Endodermal cell (in vitro differentiated cells): Measurements from ENCODE around the gene SALL3. TPM values are rescaled to one million over a fixed set of nuclear protein-coding genes. Genes with fewer than 3 reads are reported as not detected.
A peak's percentile ranks its signal among the peaks of the same experiment; 100 is the strongest.

Experiments used
- DNase-seq: peaks from one replicate; pipeline ENCODE4 v3.0.0-alpha.2; 2017
- H3K27ac ChIP-seq: 2 replicates; pipeline ENCODE4 v1.5.1; 2013; ENCODE audit warnings: mild to moderate bottlenecking, low read depth, low read length, moderate library complexity
- H3K27me3 ChIP-seq: 2 replicates; pipeline ENCODE4 v1.6.1; 2013; ENCODE audit warnings: mild to moderate bottlenecking, low read length, moderate library complexity; ENCODE audit not compliant: insufficient read depth, control insufficient read depth, poor library complexity, severe bottlenecking
- H3K36me3 ChIP-seq: 2 replicates; pipeline ENCODE4 v1.7.0; 2013; ENCODE audit warnings: mild to moderate bottlenecking, low read length, moderate library complexity; ENCODE audit not compliant: control insufficient read depth, insufficient read depth
- H3K4me1 ChIP-seq: one replicate; pipeline ENCODE4 v1.7.0; 2013; ENCODE audit warnings: low read length; ENCODE audit not compliant: control insufficient read depth, insufficient read depth
- H3K4me3 ChIP-seq: 2 replicates; pipeline ENCODE4 v1.5.1; 2013; ENCODE audit warnings: mild to moderate bottlenecking, low read length, moderate library complexity
- H3K9ac ChIP-seq: 2 replicates; pipeline ENCODE4 v1.6.1; 2013; ENCODE audit warnings: mild to moderate bottlenecking, low read length, moderate library complexity; ENCODE audit not compliant: poor library complexity, severe bottlenecking; ENCODE audit errors: extremely low read depth
- H3K9me3 ChIP-seq: 2 replicates; pipeline ENCODE4 v1.6.1; 2013; ENCODE audit warnings: mild to moderate bottlenecking, low read length, moderate library complexity; ENCODE audit not compliant: control insufficient read depth
- H3K27ac Mint-ChIP-seq: 2 replicates; pipeline ENCODE4 v1.8.0; 2020; ENCODE audit warnings: mixed read lengths
- H3K27me3 Mint-ChIP-seq: 2 replicates; pipeline ENCODE4 v1.8.0; 2021; ENCODE audit warnings: mild to moderate bottlenecking, mixed read lengths; ENCODE audit not compliant: insufficient read depth
- H3K36me3 Mint-ChIP-seq: 2 replicates; pipeline ENCODE4 v1.8.0; 2020; ENCODE audit warnings: low read depth, mixed read lengths
- H3K4me1 Mint-ChIP-seq: 2 replicates; pipeline ENCODE4 v1.8.0; 2020; ENCODE audit warnings: mixed read lengths
- H3K4me3 Mint-ChIP-seq: 2 replicates; pipeline ENCODE4 v1.8.0; 2020; ENCODE audit warnings: mild to moderate bottlenecking, moderate library complexity, mixed read lengths
- H3K9me3 Mint-ChIP-seq: 2 replicates; pipeline ENCODE4 v1.8.0; 2020; ENCODE audit warnings: mild to moderate bottlenecking, mixed read lengths
- WGBS, 2 experiments: methylation state at CpG; one replicate each; pipeline versions ENCODE4 v1.1.5 to v1.1.7; 2013; ENCODE audit warnings: missing lambda C conversion rate in 2 of 2, mixed read lengths in 1 of 2; ENCODE audit not compliant: insufficient coverage in 1 of 2, insufficient read length in 1 of 2; 5-methylcytosine and 5-hydroxymethylcytosine counted together
- total RNA-seq, 2 donors: library from RNA; stranded (reverse); fragmentation: NEBNext Ultra II Directional in 1 of 2; extraction: Animal tissue kit (Norgen Biotek cat#: 25700) in 1 of 2; gene quantifications; 2 replicates in 1 of 2; 3 replicates in 1 of 2; pipeline ENCODE4 v1.2.1, GENCODE V29; 2021
- TF ChIP-seq, protein P1 (sequence below): fragments of 200-600 bp; sonication (generic); conservative IDR thresholded peaks from 2 replicates; pipeline ENCODE4 v1.5.0; 2021; ENCODE audit warnings: antibody characterized with exemption, mild to moderate bottlenecking

SALL3 gene
- total RNA-seq, 2 donors from 2014 or later, result 9.5 to 36.4 TPM

GRCh38 chr18:78984941-78985784 is 5.5 kb downstream of the SALL3 start:
- no peaks in the 10 kb centered on the region for H3K36me3 Mint-ChIP-seq
- Histone ChIP-seq H3K4me1 (peaks cover 9% of the 10 kb centered on the region), H3K4me3 (peak overlapping the region; percentile 75), H3K36me3 (no peaks in the 10 kb centered on the region), H3K27me3 (peaks cover 4% of the 10 kb centered on the region), H3K27ac (no peak overlapping the region), H3K9me3 (no peaks in the 10 kb centered on the region), H3K9ac (peak overlapping the region; percentile 14)
- peak overlapping the region; percentile 45 for H3K4me3 Mint-ChIP-seq
- H3K4me1 Mint-ChIP-seq, result peaks cover 64% of the 10 kb centered on the region
- WGBS, 2 experiments, result 28 to 35% methylated on average over 14 to 30 of the region's 30 CpGs
- DNase-seq, result peak; percentile 92
- no peaks in the 10 kb centered on the region for H3K9me3 Mint-ChIP-seq
- peak overlapping the region; percentile 37 for H3K27ac Mint-ChIP-seq
- TF ChIP-seq, protein P1, sequence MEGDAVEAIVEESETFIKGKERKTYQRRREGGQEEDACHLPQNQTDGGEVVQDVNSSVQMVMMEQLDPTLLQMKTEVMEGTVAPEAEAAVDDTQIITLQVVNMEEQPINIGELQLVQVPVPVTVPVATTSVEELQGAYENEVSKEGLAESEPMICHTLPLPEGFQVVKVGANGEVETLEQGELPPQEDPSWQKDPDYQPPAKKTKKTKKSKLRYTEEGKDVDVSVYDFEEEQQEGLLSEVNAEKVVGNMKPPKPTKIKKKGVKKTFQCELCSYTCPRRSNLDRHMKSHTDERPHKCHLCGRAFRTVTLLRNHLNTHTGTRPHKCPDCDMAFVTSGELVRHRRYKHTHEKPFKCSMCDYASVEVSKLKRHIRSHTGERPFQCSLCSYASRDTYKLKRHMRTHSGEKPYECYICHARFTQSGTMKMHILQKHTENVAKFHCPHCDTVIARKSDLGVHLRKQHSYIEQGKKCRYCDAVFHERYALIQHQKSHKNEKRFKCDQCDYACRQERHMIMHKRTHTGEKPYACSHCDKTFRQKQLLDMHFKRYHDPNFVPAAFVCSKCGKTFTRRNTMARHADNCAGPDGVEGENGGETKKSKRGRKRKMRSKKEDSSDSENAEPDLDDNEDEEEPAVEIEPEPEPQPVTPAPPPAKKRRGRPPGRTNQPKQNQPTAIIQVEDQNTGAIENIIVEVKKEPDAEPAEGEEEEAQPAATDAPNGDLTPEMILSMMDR, result peak; percentile 79
- no peaks in the 10 kb centered on the region for H3K27me3 Mint-ChIP-seq

DNA sequence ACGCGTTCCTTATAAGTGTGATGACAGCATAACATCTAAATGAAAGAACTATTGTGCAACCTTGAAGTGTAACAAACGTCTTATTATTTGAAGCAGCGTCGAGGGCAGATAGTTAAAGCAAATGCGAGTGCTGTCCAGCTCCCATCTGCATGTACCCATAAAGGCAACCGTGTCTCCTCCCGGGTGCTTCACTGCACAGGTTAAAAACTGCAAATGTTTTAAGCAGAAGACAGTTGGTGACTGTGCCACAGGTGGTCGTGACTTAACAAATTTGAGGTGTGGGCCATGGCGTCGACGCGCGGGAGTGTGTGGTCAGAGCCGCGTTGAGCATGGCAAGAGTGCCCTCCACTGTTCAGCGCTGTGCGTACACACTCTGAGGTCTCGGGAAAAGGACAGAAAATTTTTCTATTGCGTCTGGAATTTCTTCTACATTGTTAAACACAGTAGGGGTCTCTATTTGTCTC is 6.4 kb downstream of the SALL3 start:
- 22 to 23% methylated on average over 20 of the region's 20 CpGs for WGBS, 2 experiments
- H3K27ac Mint-ChIP-seq, result peak overlapping the region; percentile 59
- no peaks in the 10 kb centered on the region for H3K9me3 Mint-ChIP-seq
- TF ChIP-seq, protein P1, result peak; percentile 76
- peaks cover 9% of the 10 kb centered on the region for H3K4me1 ChIP-seq
- peaks cover 71% of the 10 kb centered on the region for H3K4me1 Mint-ChIP-seq
- peaks cover 4% of the 10 kb centered on the region for H3K27me3 ChIP-seq
- H3K4me3 Mint-ChIP-seq, result peak overlapping the region; percentile 45
- H3K9me3 ChIP-seq, result no peaks in the 10 kb centered on the region
- no peak overlapping the region for H3K9ac ChIP-seq
- H3K27me3 Mint-ChIP-seq, result no peaks in the 10 kb centered on the region
- DNase-seq, result peak; percentile 79
- H3K4me3 ChIP-seq, result peak overlapping the region; percentile 75
- H3K36me3 ChIP-seq, result no peaks in the 10 kb centered on the region
- no peaks in the 10 kb centered on the region for H3K36me3 Mint-ChIP-seq
- H3K27ac ChIP-seq, result no peak overlapping the region

DNA sequence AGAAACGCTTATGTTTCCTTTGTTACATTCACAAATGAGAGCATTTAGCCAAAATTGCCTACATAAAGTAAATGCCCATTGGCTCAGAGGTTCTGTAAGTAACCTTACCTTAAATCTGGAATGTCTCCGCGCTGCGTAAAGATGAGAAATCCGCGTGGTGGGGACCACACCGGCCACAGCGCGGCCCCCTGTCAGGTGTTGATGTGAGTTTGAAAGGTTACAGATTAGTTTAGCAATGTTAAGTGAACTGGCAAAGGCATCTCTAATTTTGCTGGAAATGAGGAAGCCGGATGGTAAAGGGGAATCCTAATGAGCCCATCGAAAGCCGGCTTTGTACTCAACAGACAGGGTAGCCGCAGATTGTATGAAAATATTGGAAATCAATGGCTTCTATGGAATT is 11.8 kb downstream of the SALL3 start:
- Histone ChIP-seq H3K36me3 (no peaks in the 10 kb centered on the region), H3K4me1 (no peaks in the 10 kb centered on the region), H3K9me3 (no peaks in the 10 kb centered on the region), H3K27ac (no peak overlapping the region), H3K4me3 (no peak overlapping the region), H3K27me3 (no peaks in the 10 kb centered on the region), H3K9ac (no peak overlapping the region)
- Mint-ChIP-seq H3K27me3 (no peaks in the 10 kb centered on the region), H3K27ac (peak overlapping the region; percentile 36), H3K36me3 (peaks cover 32% of the 10 kb centered on the region), H3K4me1 (peaks cover 34% of the 10 kb centered on the region), H3K4me3 (no peak overlapping the region), H3K9me3 (peaks cover 7% of the 10 kb centered on the region)
- WGBS, 2 experiments, result 94 to 97% methylated on average over 12 to 13 of the region's 13 CpGs
- DNase-seq, result no peak
- TF ChIP-seq, protein P1, result no peak
